GM19463 (cell line): ENCODE results near the gene ATG13.
A peak's percentile ranks its signal among the peaks of the same experiment; 100 is the strongest.
"Not testable (repeated sequence)": the region's sequence is repeated elsewhere in the genome, so short reads cannot be mapped to it uniquely, and the experiment has no call there.

Source experiments
- ATAC-seq: cut with Tn5 transposase; IDR thresholded peaks from one replicate; pipeline ENCODE4 v1.9.1; 2021; ENCODE audit warnings: mild to moderate bottlenecking, moderate library complexity; ENCODE audit not compliant: unreplicated experiment

The ATG13 gene

DNA sequence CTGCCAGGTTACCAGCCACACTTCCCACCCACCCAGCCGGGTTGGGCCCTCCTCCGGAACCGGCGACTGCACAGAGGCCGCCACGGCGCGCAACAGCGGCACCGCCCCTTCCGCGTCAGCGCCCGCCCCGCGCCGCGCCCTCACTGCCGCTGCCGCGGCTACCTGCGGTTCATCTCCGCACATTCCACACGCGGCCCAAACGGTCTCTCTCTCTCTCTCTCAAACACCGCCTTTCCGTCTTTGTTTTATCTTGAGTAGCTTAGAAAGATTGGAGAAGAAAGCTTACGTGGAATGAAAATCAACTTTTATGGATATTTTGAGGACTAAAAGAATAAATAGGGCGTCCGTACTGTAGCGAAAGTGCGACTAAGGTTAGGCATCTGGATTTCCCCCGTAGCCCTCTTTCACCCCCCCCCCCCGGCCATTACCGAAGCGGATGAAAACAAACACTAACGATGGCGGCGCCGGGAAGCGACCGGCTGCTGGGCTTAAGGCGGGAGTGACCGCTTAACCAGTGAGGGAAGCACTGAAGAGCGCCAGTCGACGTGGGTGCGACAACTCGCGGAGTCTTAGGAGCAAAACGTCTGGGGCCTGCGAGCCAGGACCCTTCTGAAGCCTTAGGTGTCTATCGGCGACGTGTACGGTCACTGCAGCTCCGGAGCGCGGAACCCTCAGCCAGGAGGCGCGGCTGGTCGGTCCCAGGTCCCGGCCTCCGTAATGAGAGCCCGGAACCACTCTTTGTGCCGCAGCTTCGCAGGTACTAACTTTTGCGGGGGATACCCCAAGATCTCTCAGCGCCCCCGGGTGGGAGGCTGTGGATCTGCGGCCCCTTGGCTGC lies at the start of gene ATG13, which contains the start of gene HARBI1:
ATG13 (plus strand) TSS at position 420 of the 838 bp plus-strand sequence. CDS start 26,739 bp downstream, outside the sequence.
HARBI1 (minus strand) TSS at position 94 of the 838 bp plus-strand sequence. CDS start 990 bp downstream, outside the sequence.
- ATAC-seq, result peak; percentile 99

DNA sequence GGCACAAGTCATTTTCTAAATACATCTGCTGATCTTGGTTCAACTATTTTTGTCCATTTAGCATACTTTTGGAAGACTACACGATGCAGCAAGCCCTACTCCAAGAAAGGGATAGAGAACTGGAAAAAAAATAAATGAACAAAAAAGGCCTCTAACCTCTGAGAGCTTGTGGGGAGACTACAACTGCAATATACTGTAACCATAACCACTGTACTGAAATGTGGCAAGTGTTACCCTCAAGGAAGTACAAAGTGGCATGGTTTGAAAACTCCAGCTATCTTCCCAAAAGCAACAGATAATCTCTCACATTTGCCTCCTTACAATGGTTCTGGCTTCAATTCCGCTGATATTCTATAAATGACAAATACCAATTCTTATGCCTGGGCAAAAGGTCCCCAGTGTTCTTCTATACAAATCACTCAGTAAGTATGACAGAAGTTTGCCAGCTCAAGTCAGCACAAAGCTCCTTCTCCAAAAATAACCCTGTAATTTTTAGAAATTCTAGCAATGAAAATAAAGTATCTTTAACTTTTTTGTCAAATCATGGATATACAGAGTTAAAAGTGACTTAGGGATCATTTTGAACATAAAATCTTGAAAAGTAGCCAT lies 46.5 kb upstream of the ATG13 start:
- no peak for ATAC-seq

DNA sequence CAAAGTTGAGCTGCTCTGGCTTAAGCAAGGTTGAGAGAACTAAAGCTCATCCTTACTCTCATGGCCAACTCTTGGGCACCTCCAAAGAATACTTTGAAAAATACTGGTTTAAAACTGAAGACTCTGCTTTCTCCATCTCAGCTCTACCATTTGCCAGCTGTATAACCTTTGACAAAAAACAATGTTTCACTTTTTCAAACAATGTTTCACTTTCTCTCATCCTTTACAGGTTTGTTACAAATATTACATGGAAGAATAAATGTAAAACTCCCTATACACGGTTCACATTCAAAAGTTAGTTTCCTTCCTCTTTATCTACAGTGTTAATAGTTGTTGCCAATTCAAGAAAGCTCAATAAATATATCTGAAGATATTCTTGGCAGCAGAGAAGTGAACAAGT lies 42.7 kb upstream of the ATG13 start:
- ATAC-seq, result no peak

DNA sequence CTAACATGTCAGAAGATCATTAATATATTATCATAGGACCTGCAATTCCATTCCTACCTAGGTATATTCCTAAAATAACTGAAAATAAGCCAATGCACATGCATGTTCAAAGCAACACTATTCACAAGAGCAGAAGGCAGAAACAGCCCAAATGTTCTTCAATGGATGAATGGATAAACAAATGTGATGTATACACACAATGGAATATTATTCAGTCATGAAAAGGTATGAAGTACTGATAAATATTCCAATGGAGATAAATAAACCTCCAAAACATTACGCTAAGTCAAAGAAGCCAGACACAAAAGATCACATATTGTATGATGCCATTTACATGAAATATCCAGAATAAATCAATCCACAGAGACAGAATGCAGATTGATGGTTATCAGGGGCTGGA lies 40.3 kb upstream of the ATG13 start:
- no peak for ATAC-seq

DNA sequence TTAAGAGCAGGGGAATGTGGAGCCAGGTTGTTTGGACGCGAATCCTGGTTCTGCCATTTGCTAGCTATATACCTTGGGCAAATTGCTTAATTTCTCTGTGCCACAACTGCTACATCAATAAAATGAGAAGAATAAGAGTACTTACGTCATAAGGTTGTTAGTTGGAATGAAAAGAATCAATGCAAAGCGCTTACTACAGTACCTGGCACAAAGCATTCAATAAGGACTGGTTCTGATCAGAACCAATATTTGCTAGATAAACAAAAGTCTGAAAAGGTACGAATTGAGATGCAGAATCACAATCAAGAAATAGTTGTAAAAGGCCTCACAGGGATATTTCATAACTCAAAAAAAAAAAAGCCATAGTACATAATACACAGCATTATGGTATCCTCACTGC lies 34.8 kb upstream of the ATG13 start:
- ATAC-seq, result no peak

DNA sequence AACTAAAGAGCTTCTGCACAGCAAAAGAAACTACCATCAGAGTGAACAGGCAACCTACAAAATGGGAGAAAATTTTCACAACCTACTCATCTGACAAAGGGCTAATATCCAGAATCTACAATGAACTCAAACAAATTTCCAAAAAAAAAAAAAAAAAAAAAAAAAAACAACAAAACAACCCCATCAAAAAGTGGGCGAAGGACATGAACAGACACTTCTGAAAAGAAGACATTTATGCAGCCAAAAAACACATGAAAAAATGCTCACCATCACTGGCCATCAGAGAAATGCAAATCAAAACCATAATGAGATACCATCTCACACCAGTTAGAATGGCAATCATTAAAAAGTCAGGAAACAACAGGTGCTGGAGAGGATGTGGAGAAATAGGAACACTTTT lies 33.8 kb upstream of the ATG13 start:
- not testable (repeated sequence) for ATAC-seq

DNA sequence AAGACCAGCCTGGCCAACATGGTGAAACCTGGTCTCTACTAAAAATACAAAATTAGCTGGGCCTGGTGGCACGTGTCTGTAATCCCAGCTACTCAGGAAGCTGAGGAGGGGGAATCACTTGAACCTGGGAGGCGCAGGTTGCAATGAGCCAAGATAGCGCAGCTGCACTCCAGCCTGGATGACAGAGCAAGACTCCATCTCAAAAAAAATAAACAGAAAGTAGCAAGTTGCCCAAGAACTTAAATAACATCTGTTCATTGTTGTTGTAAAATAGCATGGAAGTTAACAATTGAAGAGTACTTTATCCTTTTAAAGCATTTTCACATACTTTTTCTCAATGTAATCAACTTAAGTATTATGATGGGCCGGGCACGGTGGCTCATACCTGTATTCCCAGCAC lies 29.2 kb upstream of the ATG13 start:
- ATAC-seq, result no peak

DNA sequence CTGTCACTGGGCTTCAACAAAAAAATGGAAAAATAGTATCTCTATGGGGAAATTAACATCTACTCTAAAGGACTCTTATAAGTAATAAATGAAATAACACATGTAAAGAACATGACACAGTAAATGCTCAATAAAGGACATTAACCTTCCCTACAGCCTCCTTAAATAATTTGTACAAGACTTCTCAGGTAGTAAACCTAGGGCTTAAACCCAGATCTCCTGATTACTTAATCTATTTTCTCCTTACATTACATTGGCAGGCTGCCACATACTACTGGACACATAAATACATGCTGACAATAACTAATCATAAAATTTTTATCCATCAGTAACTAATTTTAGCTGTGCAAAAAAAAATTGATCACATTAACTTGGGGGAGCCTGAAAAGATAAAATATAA lies 28.4 kb upstream of the ATG13 start:
- ATAC-seq, result no peak

DNA sequence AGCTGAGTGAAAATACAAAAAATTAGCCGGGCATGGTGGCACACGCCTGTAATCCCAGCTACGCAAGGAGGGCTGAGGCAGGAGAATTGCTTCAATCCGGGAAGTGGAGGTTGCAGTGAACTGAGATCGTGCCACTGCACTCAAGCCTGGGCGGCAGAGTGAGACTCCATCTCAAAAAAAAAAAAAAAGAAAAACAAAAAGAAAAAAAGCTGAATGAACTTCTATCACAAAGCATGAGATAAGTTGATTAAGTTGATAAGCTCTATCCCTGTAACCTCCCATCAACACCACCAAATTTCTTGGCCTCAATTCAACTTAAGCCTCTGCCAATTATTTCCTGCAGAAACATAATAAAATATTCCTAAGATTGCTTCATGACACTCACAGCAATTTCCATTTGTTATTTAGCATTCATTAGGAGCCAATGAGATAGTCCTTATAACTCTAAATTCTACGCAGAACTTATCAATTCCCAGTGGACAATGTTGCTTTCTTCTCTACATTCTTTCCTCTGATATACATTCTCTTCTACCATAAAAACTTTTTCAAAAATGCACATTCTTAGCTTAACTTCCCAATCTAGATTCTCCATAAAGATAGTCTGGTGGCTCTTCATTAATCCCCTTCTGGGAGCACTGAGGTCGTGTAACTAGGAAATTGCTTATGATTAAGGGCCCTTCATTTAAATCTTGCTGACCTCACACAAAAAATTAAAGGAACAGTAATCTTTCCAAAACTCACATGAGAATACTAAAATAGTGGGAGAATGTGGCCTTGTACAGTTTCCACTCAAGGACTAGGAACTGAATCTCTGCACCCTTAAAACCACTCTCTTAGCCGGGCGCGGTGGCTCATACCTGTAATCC lies 26.4 kb upstream of the ATG13 start:
- no peak for ATAC-seq

DNA sequence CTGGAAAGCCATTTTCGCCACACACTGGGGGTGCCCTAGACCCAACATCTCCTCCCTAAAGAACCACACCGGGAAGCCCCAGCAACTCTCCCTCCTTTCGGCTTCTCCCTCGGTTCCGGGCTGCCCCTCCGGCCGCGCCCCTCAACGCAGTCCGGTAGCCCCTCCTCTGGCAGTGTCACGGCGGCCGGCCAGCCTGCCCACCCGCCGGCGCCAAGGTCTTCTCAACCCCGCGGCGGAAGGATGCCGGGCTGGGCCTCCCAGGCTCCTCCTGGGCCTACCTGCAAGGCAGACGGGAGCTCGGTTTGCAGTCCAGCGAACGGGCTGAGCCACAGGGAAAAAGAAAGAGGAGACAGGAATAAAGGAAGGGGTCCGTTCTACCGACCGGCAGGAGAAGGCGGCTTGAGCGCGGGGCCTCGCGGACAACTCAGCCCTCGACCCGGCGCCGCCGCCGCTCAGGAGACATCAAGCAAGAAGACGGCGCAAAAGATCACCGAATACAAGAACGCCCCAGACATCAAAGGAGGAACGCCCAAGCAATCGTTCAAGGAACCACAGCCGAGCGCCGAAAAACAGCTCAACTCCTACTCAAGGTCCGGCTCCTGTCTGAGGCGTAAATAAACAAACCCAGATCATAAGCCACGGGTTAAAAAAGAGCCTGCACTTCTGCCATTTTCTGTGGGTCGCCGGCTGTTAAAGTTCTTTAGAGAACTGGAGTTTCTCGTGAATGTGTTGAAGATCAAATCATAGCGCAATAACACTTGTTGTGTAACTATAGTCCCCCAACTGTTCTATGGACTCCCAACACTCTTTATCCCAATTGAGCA lies 23.6 kb upstream of the ATG13 start, which contains the start of gene AMBRA1:
AMBRA1 (minus strand) TSS at position 474 of the 824 bp plus-strand sequence. CDS start 45,643 bp downstream, outside the sequence.
- ATAC-seq, result peak; percentile 70

DNA sequence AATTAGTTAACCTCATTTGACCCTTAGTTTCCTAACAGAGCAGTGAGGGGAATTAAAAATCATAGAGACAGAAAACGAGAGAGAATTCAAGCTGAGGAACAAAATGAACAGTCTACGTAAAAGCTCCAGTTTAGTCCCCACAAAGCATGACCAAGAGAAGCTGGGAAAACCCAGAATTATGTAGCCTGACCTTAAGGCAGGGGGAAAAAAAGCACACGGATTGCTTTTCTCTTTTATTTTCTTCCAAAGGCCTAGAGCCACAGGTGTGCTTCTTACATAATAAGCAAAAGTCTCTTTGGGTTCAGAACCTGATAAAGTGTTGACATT lies 23.0 kb upstream of the ATG13 start:
- no peak for ATAC-seq

DNA sequence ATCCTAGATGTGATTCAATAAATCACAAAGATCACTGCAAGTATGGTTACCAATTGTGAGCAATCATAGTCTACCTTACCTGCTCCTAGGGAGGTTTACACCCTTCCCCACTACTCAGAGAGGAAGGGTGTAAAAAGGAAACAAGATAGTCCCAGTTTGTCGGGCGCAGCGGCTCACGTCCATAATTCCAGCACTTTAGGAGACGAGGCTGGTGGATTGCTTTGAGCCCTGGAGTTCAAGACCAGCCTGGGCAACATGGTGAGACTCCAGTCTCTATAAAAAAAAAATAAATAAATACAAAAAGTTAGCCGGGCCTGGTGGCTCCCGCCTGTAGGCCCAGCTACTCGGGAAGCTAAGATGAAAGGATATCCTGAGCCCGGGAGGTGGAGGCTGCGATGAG lies 22.6 kb upstream of the ATG13 start:
- no peak for ATAC-seq

DNA sequence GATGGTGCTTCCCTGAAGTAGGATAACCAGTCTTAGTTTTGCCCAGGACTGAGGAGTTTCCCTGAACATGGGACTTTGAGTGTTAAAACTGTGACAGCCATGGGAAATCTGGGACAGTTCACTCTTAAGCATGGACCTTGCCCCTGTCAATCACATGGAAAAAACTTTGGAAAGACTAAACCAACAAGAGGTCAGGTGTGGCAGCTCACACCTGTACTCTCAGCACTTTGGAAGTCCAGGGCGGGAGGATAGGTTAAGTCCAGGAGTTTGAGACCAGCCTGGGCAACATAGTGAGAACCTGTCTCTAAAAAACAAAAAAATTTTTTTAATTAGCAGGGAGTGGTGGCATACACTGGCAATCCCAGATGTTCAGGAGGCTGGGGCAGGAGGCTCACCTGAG lies 20.2 kb upstream of the ATG13 start:
- ATAC-seq, result no peak

DNA sequence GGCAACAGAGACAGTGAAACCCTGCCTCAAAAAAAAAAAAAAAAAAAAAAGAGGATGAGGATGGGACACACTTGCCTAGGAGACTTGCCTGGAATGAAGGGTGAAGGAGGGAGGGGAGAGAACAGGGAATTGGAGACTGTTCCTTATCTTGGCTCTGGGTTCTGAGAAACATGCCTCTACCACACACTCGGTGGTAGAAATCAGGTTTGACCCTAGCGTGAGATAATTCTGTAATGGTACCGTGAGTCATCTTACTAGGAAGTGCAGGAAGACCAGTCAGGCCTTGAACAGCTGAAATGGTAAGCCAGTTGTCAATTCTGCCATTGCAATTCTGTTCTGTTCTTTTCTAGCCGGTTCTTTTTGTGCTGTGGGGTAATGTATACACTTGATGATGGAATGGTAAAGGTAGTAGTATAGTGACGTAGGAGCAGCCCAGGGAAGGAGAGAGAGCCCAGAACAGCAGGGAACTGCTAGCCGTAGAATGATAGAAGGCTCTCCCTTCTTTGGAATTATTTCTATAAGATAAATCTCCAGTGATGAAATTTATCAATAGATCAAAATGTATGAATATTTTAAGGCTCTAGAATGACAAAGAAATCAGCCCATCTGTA lies 19.6 kb upstream of the ATG13 start:
- ATAC-seq, result no peak

DNA sequence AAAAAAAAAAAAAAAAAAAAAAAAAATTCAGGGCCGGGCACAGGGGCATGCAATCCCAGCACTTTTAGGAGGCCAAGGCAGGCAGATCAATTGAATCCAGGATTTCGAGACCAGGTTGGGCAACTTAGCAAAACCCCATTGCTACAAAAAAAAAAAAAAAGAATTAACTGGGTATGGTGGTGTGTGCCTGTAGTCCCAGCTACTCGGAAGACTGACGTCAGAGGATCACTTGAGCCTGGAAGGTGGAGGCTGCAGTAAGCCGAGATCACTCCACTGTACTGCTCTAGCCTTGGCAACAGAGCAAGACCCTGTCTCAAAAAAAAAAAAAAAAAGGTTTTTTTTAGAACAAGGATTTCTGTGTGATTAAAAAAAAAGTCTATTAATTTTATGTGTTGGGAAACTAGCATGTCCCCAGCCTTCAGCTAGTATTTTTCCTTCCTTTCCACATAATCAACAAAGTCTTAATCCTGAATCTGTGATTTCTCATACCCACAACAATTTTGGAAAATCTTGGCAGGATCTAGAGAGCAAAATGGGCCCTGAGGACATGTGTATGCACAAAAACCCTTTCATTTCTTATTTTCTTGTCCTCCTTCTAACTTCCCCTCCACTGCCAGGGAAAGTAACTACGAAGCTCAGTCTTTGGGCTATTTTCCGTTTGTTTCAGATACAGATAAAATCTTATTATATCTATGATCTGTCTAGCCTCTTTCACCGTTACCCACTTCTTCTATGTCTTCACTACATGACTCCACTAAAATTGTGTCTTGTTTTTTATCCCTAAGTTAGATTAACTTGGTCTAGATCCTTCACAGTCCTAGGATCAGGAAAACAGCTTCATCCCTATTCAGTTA lies 17.8 kb upstream of the ATG13 start:
- no peak for ATAC-seq

DNA sequence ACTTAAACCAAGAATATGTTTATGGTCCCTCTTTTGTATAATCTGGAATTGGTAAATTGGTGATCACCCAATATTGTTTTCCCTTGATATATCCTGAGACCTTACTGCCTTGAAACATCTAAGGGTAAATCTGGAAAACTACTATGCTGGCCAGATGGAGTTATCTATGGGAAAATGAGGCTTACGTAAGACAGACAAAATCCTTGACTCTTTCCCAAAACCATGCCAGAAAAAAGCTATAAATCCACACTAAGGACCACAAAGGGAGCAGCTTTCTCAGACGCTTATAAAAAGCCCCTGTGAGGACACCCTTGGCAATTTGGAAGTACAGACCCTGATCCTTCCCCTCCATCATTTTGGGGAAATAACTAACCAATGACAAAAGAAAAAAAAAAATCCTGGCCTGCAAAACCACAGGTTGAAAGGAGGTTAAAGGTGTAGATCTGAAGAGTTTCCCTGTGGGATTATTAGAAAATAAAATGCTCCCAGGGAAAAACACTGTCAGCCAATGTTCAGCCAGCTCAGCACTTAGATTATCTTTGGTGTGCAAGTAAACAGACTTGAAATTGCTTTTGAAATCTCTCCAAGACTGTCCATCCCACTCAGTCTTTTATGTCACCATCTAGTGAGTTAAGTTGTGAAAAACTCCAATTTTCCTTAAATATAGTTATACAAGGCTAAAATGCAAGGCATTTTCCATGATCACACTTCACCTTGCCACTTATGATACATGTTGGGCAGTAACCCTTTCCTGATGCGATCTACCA lies 17.0 kb upstream of the ATG13 start:
- no peak for ATAC-seq

DNA sequence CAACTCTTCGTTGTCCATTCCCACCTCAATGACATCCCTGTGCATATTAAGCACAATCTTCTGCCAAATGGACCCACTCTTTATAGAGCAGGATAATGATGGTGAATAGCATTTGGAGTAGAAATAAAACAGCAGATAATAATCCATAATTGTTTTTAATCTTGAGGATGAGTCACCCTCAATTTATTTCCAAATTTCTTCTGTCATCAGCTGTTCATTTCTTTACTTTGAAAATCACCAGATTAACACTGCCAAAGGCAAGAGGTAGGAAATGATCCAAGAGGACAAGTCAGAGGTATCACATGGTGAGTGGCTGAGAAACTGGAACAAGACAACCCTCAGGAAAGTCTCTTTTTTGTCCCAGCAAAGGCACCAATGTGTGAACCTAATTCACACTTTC lies 16.2 kb upstream of the ATG13 start:
- ATAC-seq, result no peak

DNA sequence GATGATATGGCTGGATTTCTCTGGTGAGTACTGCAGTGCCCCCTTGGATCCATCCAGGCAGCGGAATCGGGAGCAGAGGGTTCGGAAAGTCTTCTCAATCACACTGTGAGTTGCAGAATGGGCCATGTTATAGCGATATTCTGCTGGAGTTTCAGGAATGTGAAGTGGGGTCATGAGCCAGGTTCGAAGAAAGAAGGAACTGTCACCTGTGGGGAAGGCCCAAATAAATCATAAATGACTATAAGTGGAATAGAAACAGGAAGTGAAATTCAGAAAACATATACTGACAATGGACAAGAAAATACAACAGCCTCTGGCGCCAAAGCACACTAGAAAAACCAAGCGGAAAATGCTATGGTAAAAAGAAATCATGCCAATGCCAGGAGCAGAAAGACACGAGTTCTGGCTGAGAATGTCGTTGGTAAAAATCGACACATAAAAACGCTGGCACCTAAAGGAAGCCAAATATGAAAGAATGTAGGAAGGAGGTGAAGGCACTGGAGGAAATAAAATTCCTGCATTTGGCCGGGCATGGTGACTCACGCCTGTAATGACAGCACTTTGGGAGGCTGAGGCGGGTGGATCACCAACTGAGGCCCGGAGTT lies 13.5 kb upstream of the ATG13 start:
- no peak for ATAC-seq
